Keratinocyte (primary cell): ENCODE data around the gene TLL2. TPM values are rescaled to one million over a fixed set of nuclear protein-coding genes. Genes with fewer than 3 reads are reported as not detected.

Experiments
- DNase-seq: peaks from one replicate; pipeline ENCODE4 v3.0.0-alpha.2; 2011; ENCODE audit warnings: low read depth, missing footprints, low spot score
- FAIRE-seq: peaks from 2 replicates; lab custom pipeline; 2011; peaks lifted over from hg19 to GRCh38; lab: Jason Lieb, UNC
- H2AFZ ChIP-seq: 2 replicates; pipeline ENCODE4 v1.6.0; 2012; ENCODE audit warnings: low read length, control low read depth, inconsistent platforms; ENCODE audit not compliant: control insufficient read depth
- H3K27ac ChIP-seq: 2 replicates; pipeline ENCODE4 v1.5.1; 2011; ENCODE audit warnings: low read length; ENCODE audit not compliant: control insufficient read depth, insufficient read depth
- H3K27me3 ChIP-seq: 3 replicates; pipeline ENCODE4 v1.6.0; 2011; ENCODE audit warnings: low read length; ENCODE audit not compliant: control insufficient read depth, insufficient read depth; ENCODE audit errors: extremely low read depth
- H3K36me3 ChIP-seq, 2 experiments: 2 replicates in 1 of 2; 3 replicates in 1 of 2; pipeline ENCODE4 v1.5.1; 2011; ENCODE audit warnings: low read length in 2 of 2, mild to moderate bottlenecking in 1 of 2; ENCODE audit not compliant: control insufficient read depth in 2 of 2, insufficient read depth in 2 of 2; ENCODE audit errors: extremely low read depth in 1 of 2
- H3K4me1 ChIP-seq: 3 replicates; pipeline ENCODE4 v1.5.1; 2011; ENCODE audit warnings: low read length; ENCODE audit not compliant: control insufficient read depth, insufficient read depth; ENCODE audit errors: extremely low read depth
- H3K4me2 ChIP-seq: 3 replicates; pipeline ENCODE4 v1.6.0; 2011; ENCODE audit warnings: low read depth, low read length; ENCODE audit not compliant: control insufficient read depth, insufficient read depth; ENCODE audit errors: extremely low read depth
- H3K4me3 ChIP-seq, 3 experiments: fragments of 200-600 bp in 1 of 3; sonication (generic) in 1 of 3; 2 replicates in 2 of 3; 3 replicates in 1 of 3; pipeline ENCODE4 v1.5.1; 2011 to 2016; ENCODE audit warnings: low read length in 3 of 3, mild to moderate bottlenecking in 3 of 3, control low read depth in 2 of 3, inconsistent platforms in 1 of 3, low read depth in 1 of 3, mixed read lengths in 1 of 3, mixed run types in 1 of 3, moderate library complexity in 1 of 3; ENCODE audit not compliant: control insufficient read depth in 2 of 3, insufficient read depth in 2 of 3; ENCODE audit errors: extremely low read depth in 1 of 3
- H3K79me2 ChIP-seq: 2 replicates; pipeline ENCODE4 v1.6.0; 2012; ENCODE audit warnings: low read length; ENCODE audit not compliant: control insufficient read depth, insufficient read depth
- H3K9ac ChIP-seq: 3 replicates; pipeline ENCODE4 v1.6.0; 2011; ENCODE audit warnings: low read length; ENCODE audit not compliant: control insufficient read depth, insufficient read depth; ENCODE audit errors: extremely low read depth
- H3K9me1 ChIP-seq: 3 replicates; pipeline ENCODE4 v1.6.0; 2011; ENCODE audit warnings: low read length; ENCODE audit not compliant: control insufficient read depth, insufficient read depth; ENCODE audit errors: extremely low read depth
- H3K9me3 ChIP-seq: 2 replicates; pipeline ENCODE4 v1.5.1; 2012; ENCODE audit warnings: low read depth, low read length; ENCODE audit not compliant: control insufficient read depth
- H4K20me1 ChIP-seq: 3 replicates; pipeline ENCODE4 v1.6.0; 2011; ENCODE audit warnings: low read length; ENCODE audit not compliant: control insufficient read depth, insufficient read depth; ENCODE audit errors: extremely low read depth
- CTCF ChIP-seq, 3 experiments: IDR thresholded peaks in 1 of 3; conservative IDR thresholded peaks in 1 of 3; optimal IDR thresholded peaks in 1 of 3; 2 replicates in 2 of 3; 3 replicates in 1 of 3; pipeline versions ENCODE3 to v1.5.1; 2011; ENCODE audit warnings: low read length in 3 of 3, mild to moderate bottlenecking in 3 of 3, moderate library complexity in 2 of 3, control low read depth in 1 of 3, inconsistent platforms in 1 of 3; ENCODE audit not compliant: insufficient read depth in 2 of 3; ENCODE audit errors: extremely low read depth in 1 of 3
- EZH2 ChIP-seq: IDR thresholded peaks from one replicate; pipeline ENCODE4 v1.6.1; 2012; ENCODE audit warnings: inconsistent platforms, mild to moderate bottlenecking, low read length, moderate library complexity
- dilution Hi-C: fragments of 300-500 bp; cut with MboI; formaldehyde crosslinking; loops from one replicate; pipeline ENCODE4 v1.7.0; 2020; ENCODE audit warnings: low sequenced_read_pairs; ENCODE audit not compliant: extremely low pct_ligation_motif_present
- polyA plus RNA-seq, 5 experiments: library from polyadenylated mRNA; depleted of rRNA in 3 of 5; stranded (reverse) in 3 of 5; stranded (forward) in 1 of 5; unstranded in 1 of 5; fragments of >200 nt; gene quantifications; 1 replicate in 1 of 5; 2 replicates in 3 of 5; 3 replicates in 1 of 5; pipeline versions ENCODE4 v1.2.1 to v1.2.3, GENCODE V29; 2011 to 2012; ENCODE audit warnings: missing spikeins in 2 of 5, low read depth in 1 of 5, low replicate concordance in 1 of 5

Gene TLL2
- polyA plus RNA-seq, 1 donor (not counting 4 experiments of a cell fraction or from before 2014, with no cell fraction given): 0.83 TPM

- no peaks in the 10 kb centered on the region for H3K36me3 ChIP-seq
- H3K27ac ChIP-seq: no peak overlapping the region
- H3K27me3 ChIP-seq: no peaks in the 10 kb centered on the region
- no peak overlapping the region for H3K4me2 ChIP-seq
- H3K9me1 ChIP-seq: no peaks in the 10 kb centered on the region
- H4K20me1 ChIP-seq: no peaks in the 10 kb centered on the region
- H3K4me1 ChIP-seq: peaks cover 6% of the 10 kb centered on the region
- TF ChIP-seq CTCF (optimal IDR thresholded peaks at IDR 0.05 in 1 of 3, IDR thresholded peaks at IDR 0.05 in 1 of 3, conservative IDR thresholded peaks at IDR 0.05 in 1 of 3; ENCODE audit: extremely low read depth in 1 of 3, insufficient read depth in 2 of 3, low read length in 3 of 3) (no peak), EZH2 (no peak)
- H3K4me3 ChIP-seq: no peak overlapping the region
- FAIRE-seq: no peak
- dilution Hi-C loops: no loop called here
- DNase-seq: no peak
- no peaks in the 10 kb centered on the region for H3K79me2 ChIP-seq
- H3K9ac ChIP-seq: no peak overlapping the region
- no peaks in the 10 kb centered on the region for H3K9me3 ChIP-seq
- H2AFZ ChIP-seq: no peak overlapping the region
Observed at GRCh38 chr10:96367470-96367869, 146.3 kb downstream of the TLL2 start.

- H3K9me1 ChIP-seq: no peaks in the 10 kb centered on the region
- H3K4me2 ChIP-seq: no peak overlapping the region
- dilution Hi-C loops: no loop called here
- FAIRE-seq: no peak
- no peaks in the 10 kb centered on the region for H4K20me1 ChIP-seq
- no peaks in the 10 kb centered on the region for H3K9me3 ChIP-seq
- no peak overlapping the region for H3K4me3 ChIP-seq
- H3K9ac ChIP-seq: no peak overlapping the region
- DNase-seq: no peak
- no peaks in the 10 kb centered on the region for H3K79me2 ChIP-seq
- H3K27me3 ChIP-seq: no peaks in the 10 kb centered on the region
- no peak overlapping the region for H3K27ac ChIP-seq
- H3K4me1 ChIP-seq: peaks cover 6% of the 10 kb centered on the region
- no peaks in the 10 kb centered on the region for H3K36me3 ChIP-seq
- TF ChIP-seq EZH2 (no peak), CTCF (optimal IDR thresholded peaks at IDR 0.05 in 1 of 3, IDR thresholded peaks at IDR 0.05 in 1 of 3, conservative IDR thresholded peaks at IDR 0.05 in 1 of 3; ENCODE audit: extremely low read depth in 1 of 3, insufficient read depth in 2 of 3, low read length in 3 of 3) (no peak)
- H2AFZ ChIP-seq: no peak overlapping the region
Observed at GRCh38 chr10:96366508-96366907, 147.2 kb downstream of the TLL2 start.
